T-helper 1 cell treated with Interleukin-12 subunit alpha and Interleukin-12 subunit beta and Interleukin-4 antibody, amounts not matched to agents 30 μg/mL and 1 μg/mL, for 36 hours (primary cell): ENCODE results near the gene ABCF3.

Experiments used
- H3K27ac Mint-ChIP-seq: one replicate; pipeline ENCODE4 v1.8.0; 2021; ENCODE audit warnings: mild to moderate bottlenecking, mixed read lengths
- H3K27me3 Mint-ChIP-seq: one replicate; pipeline ENCODE4 v1.8.0; 2021; ENCODE audit warnings: low read depth, mixed read lengths
- H3K36me3 Mint-ChIP-seq: one replicate; pipeline ENCODE4 v1.8.0; 2021; ENCODE audit warnings: low read depth, mixed read lengths
- H3K4me1 Mint-ChIP-seq: one replicate; pipeline ENCODE4 v1.8.0; 2021; ENCODE audit warnings: low read depth, mixed read lengths
- H3K4me3 Mint-ChIP-seq: one replicate; pipeline ENCODE4 v1.8.0; 2021; ENCODE audit warnings: mild to moderate bottlenecking, moderate library complexity, mixed read lengths
- H3K9me3 Mint-ChIP-seq: one replicate; pipeline ENCODE4 v1.8.0; 2021; ENCODE audit warnings: mixed read lengths

The ABCF3 gene

DNA sequence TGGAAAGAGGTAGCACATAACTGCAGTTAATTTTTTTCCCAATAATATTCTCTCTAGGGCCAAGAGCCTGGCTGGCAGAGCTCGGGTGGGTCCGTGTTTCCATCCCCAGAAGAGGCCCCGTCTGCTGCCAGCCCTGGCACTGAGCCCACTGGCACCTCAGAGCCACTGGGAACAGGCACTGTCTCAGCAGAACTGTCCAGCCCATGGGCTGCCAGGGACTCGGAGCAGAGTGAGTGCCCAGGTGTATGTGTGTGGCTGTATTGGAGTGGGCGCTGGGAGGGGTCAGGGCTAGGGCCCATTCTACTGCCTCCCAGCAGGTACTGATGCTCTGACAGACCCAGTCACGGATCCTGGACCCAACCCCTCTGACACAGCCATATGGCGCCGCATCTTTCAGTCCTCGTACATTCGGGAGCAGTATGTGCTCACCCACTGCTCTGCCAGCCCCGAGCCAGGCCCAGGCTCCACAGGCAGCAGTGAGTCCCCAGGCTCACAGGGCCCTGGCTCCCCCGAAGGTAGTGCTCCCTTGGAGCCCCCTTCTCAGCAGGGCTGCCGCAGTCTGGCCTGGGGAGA is 52.3 kb downstream of the ABCF3 start:
- Mint-ChIP-seq H3K9me3 (no peaks in the 10 kb centered on the region), H3K27ac (no peak overlapping the region), H3K27me3 (no peaks in the 10 kb centered on the region), H3K36me3 (peaks cover 8% of the 10 kb centered on the region), H3K4me1 (no peaks in the 10 kb centered on the region), H3K4me3 (no peak overlapping the region)

DNA sequence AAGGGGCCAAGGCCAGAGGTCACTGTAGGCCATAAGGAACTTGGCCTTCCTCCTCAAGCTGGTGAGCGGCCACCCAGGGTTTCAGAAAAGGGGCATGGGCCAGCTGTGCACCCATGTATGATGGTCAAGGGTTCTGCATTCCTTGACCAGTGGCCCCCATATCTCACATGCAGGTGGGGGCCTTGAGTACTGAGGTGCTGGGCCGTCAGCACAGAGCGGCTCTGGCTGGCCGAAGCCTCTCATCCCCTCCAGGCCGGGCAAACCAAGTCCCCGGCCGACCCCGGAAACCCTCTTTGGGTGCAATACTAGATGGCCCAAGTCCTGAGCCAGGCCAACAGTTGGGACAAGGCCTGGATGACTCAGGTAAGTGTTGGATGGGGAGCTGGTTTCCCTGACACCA is 53.2 kb downstream of the ABCF3 start:
- Mint-ChIP-seq H3K9me3 (no peaks in the 10 kb centered on the region), H3K27me3 (no peaks in the 10 kb centered on the region), H3K36me3 (peaks cover 9% of the 10 kb centered on the region), H3K27ac (no peak overlapping the region), H3K4me3 (no peak overlapping the region), H3K4me1 (no peaks in the 10 kb centered on the region)

DNA sequence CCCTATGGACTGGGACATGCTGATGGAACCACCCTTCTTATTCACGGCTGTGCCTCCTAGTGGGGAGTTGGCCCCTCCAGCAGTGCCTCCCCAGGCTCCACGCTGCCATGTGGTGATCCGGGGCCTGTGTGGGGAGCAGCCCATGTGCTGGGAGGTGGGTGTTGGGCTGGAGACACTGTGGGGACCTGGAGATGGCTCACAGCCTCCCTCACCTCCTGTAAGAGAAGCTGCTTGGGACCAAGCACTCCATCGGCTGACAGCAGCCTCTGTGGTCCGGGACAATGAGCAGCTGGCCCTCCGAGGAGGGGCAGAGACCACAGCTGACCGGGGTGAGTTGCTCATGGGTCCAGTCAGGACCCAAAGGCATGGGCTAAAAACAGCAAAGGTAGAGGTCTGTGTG is 53.7 kb downstream of the ABCF3 start:
- H3K27me3 Mint-ChIP-seq = no peaks in the 10 kb centered on the region
- H3K4me1 Mint-ChIP-seq = no peaks in the 10 kb centered on the region
- peaks cover 14% of the 10 kb centered on the region for H3K36me3 Mint-ChIP-seq
- H3K27ac Mint-ChIP-seq = no peak overlapping the region
- H3K4me3 Mint-ChIP-seq = no peak overlapping the region
- no peaks in the 10 kb centered on the region for H3K9me3 Mint-ChIP-seq

DNA sequence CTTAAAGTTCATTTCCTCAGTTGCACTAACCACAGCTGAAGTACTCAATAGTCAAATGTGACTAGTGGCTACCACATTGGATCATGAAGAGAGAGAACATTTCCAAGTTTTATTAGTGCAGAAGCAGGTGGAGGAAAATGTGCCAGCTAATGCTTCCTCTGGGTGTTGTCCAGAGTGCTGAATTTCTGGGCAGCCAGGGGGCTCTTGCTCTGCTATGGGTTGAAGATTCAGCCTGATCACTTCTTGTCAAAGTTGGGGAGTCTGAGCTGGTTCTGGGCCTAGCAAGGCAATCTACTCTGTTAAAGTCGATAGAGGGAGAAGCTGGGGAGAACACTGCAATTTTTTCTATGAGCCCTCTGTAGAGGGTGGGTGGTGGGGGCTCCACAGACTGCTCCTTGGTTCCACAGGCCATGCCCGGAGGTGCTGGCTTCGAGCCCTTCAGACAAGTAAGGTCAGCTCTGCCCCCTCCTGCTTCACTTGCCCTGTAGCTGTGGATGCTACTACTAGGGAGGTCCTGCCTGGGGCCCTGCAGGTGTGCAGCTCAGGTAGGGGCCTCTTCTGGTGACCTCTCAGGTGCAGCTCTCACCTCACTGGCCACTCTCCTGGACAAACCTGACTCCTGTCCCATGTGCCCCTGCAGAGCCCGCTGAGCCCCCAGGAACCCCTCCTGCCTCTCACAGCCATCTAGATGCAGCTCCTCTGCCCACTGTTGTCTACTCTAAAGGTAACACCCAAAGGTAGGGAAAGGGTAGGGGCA is 54.6 kb downstream of the ABCF3 start:
- Mint-ChIP-seq H3K36me3 (peaks cover 18% of the 10 kb centered on the region), H3K27me3 (no peaks in the 10 kb centered on the region), H3K27ac (no peak overlapping the region), H3K4me1 (no peaks in the 10 kb centered on the region), H3K9me3 (no peaks in the 10 kb centered on the region), H3K4me3 (no peak overlapping the region)

DNA sequence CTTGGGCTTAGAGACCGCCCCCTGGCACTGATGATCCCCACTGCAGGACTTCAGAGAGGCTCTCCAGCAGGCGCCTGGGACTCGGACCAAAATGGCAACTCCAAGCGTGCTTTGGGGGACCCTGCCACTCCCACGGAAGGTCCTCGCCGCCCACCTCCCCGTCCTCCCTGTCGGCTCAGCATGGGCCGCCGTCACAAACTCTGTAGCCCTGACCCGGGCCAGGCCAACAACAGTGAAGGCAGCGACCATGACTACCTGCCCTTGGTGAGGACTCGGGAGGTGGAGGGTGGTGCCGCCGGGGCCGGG is 55.1 kb downstream of the ABCF3 start:
- Mint-ChIP-seq H3K4me3 (no peak overlapping the region), H3K27me3 (no peaks in the 10 kb centered on the region), H3K36me3 (peaks cover 18% of the 10 kb centered on the region), H3K27ac (no peak overlapping the region), H3K9me3 (no peaks in the 10 kb centered on the region), H3K4me1 (peaks cover 3% of the 10 kb centered on the region)

DNA sequence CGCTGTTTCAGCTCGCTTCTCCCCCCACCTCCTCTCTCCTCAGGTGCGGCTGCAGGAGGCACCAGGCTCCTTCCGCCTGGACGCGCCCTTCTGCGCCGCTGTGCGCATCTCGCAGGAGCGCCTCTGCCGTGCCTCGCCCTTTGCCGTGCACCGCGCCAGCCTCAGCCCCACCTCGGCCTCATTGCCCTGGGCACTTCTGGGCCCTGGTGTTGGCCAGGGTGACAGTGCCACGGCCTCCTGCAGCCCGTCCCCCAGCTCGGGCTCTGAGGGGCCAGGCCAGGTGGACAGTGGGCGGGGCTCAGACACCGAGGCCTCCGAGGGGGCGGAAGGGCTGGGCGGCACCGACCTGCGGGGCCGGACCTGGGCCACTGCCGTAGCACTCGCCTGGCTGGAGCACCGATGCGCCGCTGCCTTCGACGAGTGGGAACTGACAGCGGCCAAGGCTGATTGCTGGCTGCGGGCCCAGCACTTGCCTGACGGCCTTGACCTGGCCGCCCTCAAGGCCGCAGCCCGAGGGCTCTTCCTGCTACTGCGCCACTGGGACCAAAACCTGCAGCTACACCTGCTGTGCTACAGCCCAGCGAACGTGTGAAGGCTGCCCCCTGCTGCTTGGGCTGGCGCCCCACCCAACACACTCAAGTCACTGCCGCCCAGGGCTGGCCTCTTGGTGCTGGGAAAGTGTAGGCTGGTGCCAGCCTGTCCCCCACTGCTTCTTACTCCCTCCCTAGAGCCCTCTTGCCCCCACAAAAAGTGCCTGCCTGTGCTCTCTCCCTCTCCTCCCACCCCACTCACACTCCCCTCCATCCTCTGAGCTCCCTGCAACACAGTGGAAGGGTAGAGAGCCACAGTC is 55.7 kb downstream of the ABCF3 start:
- no peak overlapping the region for H3K4me3 Mint-ChIP-seq
- H3K36me3 Mint-ChIP-seq = peaks cover 18% of the 10 kb centered on the region
- no peak overlapping the region for H3K27ac Mint-ChIP-seq
- H3K4me1 Mint-ChIP-seq = peaks cover 4% of the 10 kb centered on the region
- no peaks in the 10 kb centered on the region for H3K9me3 Mint-ChIP-seq
- H3K27me3 Mint-ChIP-seq = no peaks in the 10 kb centered on the region

DNA sequence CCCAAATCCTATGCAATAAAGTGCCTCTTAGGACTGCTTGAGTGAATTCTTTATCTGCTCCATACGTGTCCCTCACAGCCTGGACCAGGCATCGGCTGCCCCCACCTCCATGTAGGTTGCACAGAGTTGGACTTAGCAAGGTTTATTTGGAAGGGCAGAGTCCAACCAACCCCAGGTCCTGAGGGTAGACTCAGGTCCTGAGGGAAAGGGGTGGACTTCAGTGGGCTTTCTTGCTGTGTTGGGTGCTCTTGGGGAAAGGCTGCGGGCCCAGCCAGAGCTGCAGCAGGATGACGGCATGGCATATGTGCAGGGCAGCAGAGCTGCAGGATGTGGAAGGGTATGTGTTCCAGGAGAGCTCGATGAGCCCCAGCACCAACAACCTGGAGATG is 56.3 kb downstream of the ABCF3 start:
- Mint-ChIP-seq H3K9me3 (no peaks in the 10 kb centered on the region), H3K4me1 (peaks cover 4% of the 10 kb centered on the region), H3K27ac (no peak overlapping the region), H3K27me3 (no peaks in the 10 kb centered on the region), H3K4me3 (no peak overlapping the region), H3K36me3 (peaks cover 18% of the 10 kb centered on the region)
